Suprapubic skin (tissue), 4 donors: ENCODE results near the gene NTM.

Experiments
- POLR2A ChIP-seq, 2 donors: fragments of 450-650 bp; IDR thresholded peaks; one replicate each; pipeline ENCODE4 v1.6.1; 2017; ENCODE audit warnings: antibody characterized with exemption in 2 of 2, mild to moderate bottlenecking in 2 of 2, moderate library complexity in 2 of 2
- POLR2AphosphoS5 ChIP-seq, 3 donors: sonication (generic); formaldehyde crosslinking; IDR thresholded peaks; one replicate each; pipeline ENCODE4 v1.6.1; 2017; ENCODE audit warnings: antibody characterized with exemption in 3 of 3
- TF ChIP-seq, protein P1 (sequence below), 2 donors: fragments of 200-600 bp in 1 of 2; fragments of 450-650 bp in 1 of 2; sonication (generic) in 1 of 2; IDR thresholded peaks; one replicate each; pipeline ENCODE4 v1.5.1; 2016 to 2019; ENCODE audit warnings: antibody characterized with exemption in 2 of 2, mild to moderate bottlenecking in 1 of 2, moderate library complexity in 1 of 2

DNA sequence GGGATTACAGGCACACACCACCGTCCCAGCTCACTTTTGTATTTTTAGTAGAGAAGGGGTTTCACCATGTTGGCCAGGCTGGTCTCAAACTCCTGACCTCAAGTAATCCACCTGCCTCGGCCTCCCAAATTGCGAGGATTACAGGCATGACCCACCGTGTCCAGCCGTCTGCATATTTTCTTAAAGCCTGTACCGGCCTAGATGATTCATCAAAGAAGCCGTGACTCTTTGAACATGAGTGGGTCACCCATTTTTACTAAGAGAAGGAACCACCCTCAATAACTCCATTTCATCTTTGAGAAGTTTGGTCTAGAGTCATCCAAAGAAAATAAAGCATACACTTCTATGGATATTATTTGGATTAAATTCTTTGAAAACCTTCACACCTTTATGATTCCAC is 388.3 kb downstream of the NTM start:
- TF ChIP-seq, protein P1, sequence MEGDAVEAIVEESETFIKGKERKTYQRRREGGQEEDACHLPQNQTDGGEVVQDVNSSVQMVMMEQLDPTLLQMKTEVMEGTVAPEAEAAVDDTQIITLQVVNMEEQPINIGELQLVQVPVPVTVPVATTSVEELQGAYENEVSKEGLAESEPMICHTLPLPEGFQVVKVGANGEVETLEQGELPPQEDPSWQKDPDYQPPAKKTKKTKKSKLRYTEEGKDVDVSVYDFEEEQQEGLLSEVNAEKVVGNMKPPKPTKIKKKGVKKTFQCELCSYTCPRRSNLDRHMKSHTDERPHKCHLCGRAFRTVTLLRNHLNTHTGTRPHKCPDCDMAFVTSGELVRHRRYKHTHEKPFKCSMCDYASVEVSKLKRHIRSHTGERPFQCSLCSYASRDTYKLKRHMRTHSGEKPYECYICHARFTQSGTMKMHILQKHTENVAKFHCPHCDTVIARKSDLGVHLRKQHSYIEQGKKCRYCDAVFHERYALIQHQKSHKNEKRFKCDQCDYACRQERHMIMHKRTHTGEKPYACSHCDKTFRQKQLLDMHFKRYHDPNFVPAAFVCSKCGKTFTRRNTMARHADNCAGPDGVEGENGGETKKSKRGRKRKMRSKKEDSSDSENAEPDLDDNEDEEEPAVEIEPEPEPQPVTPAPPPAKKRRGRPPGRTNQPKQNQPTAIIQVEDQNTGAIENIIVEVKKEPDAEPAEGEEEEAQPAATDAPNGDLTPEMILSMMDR (IDR thresholded peaks at IDR 0.05), result no peak
- TF ChIP-seq POLR2A (IDR thresholded peaks at IDR 0.05), result no peak
- no peak for TF ChIP-seq POLR2AphosphoS5 (IDR thresholded peaks at IDR 0.05)
